Parathyroid adenoma (tissue), 2 donors: Measurements from ENCODE around the gene LBX1.

Source experiments
- H2AFZ ChIP-seq: fragments of 300-600 bp; sonication (generic); one replicate; pipeline ENCODE4 v1.7.0; 2017; ENCODE audit warnings: antibody characterized with exemption, mild to moderate bottlenecking
- H3K27ac ChIP-seq: fragments of 300-600 bp; sonication (generic); one replicate; pipeline ENCODE4 v1.7.0; 2017
- H3K27me3 ChIP-seq: fragments of 300-600 bp; sonication (generic); one replicate; pipeline ENCODE4 v1.7.0; 2017; ENCODE audit warnings: low read length; ENCODE audit not compliant: control insufficient read depth, insufficient read depth
- H3K36me3 ChIP-seq: fragments of 300-600 bp; sonication (generic); one replicate; pipeline ENCODE4 v1.7.0; 2017; ENCODE audit warnings: low read length; ENCODE audit not compliant: control insufficient read depth, insufficient read depth
- H3K4me1 ChIP-seq: fragments of 300-600 bp; sonication (generic); one replicate; pipeline ENCODE4 v1.7.0; 2017; ENCODE audit warnings: control low read depth
- H3K4me2 ChIP-seq: fragments of 300-600 bp; sonication (generic); one replicate; pipeline ENCODE4 v1.7.0; 2017; ENCODE audit warnings: low read length
- H3K4me3 ChIP-seq: fragments of 300-600 bp; sonication (generic); one replicate; pipeline ENCODE4 v1.7.0; 2017; ENCODE audit warnings: low read depth, low read length
- H3K79me2 ChIP-seq: fragments of 300-600 bp; sonication (generic); one replicate; pipeline ENCODE4 v1.7.0; 2017; ENCODE audit warnings: control low read depth
- H3K9ac ChIP-seq: fragments of 300-600 bp; sonication (generic); one replicate; pipeline ENCODE4 v1.7.0; 2017; ENCODE audit warnings: mild to moderate bottlenecking
- H3K9me3 ChIP-seq: fragments of 300-600 bp; sonication (generic); one replicate; pipeline ENCODE4 v1.7.0; 2017; ENCODE audit warnings: low read length; ENCODE audit not compliant: control insufficient read depth
- TF ChIP-seq, protein P1 (sequence below): fragments of 300-600 bp; sonication (generic); IDR thresholded peaks from one replicate; pipeline ENCODE4 v1.7.0; 2017; ENCODE audit warnings: antibody characterized with exemption, mild to moderate bottlenecking
- donor health status: primary hyperparathyroidism.

The LBX1 gene

DNA sequence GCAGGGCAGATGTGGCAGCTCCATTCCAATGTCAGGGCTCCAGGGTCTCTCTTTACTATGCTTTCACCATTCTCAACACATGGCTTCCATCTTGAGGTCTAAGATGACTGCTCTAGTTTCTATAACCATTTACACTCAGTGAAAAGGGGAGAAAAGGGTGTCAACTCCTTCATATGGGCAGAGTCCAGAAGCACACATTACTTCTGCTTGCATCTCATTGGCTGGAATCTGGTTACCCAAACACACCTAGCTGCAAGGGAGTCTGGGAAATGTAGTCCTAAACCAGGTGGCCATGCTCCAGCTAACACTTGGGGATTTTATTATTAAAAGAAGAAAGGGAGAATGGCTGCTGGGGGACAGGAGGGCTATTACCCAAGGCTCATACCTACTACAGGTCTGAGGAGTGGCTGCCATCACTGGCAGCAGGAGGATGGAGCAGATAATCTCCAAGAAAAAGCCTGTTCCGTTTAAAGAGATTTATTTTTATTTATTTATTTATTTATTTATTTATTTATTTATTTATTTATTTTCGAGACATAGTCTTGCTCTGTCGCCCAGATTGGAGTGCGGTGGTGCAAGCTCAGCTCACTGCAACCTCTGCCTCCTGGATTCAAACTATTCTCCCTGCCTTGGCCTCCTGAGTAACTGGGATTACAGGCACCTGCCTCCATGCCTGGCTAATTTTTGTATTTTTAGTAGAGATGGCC, 29.1 kb upstream of the LBX1 start:
- Histone ChIP-seq H3K4me3 (no peak overlapping the region), H3K4me1 (no peaks in the 10 kb centered on the region), H3K27ac (no peak overlapping the region), H2AFZ (no peak overlapping the region), H3K27me3 (no peaks in the 10 kb centered on the region), H3K9me3 (no peaks in the 10 kb centered on the region), H3K36me3 (no peaks in the 10 kb centered on the region), H3K4me2 (no peak overlapping the region), H3K79me2 (no peaks in the 10 kb centered on the region), H3K9ac (no peak overlapping the region)
- TF ChIP-seq, protein P1, sequence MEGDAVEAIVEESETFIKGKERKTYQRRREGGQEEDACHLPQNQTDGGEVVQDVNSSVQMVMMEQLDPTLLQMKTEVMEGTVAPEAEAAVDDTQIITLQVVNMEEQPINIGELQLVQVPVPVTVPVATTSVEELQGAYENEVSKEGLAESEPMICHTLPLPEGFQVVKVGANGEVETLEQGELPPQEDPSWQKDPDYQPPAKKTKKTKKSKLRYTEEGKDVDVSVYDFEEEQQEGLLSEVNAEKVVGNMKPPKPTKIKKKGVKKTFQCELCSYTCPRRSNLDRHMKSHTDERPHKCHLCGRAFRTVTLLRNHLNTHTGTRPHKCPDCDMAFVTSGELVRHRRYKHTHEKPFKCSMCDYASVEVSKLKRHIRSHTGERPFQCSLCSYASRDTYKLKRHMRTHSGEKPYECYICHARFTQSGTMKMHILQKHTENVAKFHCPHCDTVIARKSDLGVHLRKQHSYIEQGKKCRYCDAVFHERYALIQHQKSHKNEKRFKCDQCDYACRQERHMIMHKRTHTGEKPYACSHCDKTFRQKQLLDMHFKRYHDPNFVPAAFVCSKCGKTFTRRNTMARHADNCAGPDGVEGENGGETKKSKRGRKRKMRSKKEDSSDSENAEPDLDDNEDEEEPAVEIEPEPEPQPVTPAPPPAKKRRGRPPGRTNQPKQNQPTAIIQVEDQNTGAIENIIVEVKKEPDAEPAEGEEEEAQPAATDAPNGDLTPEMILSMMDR, result no peak

GRCh38 chr10:101257491-101257890, 28.2 kb upstream of the LBX1 start:
- Histone ChIP-seq H3K27ac (no peak overlapping the region), H3K4me1 (no peaks in the 10 kb centered on the region), H3K27me3 (no peaks in the 10 kb centered on the region), H3K4me3 (no peak overlapping the region), H3K9me3 (no peaks in the 10 kb centered on the region), H3K36me3 (no peaks in the 10 kb centered on the region), H2AFZ (no peak overlapping the region), H3K9ac (no peak overlapping the region), H3K79me2 (no peaks in the 10 kb centered on the region), H3K4me2 (no peak overlapping the region)
- TF ChIP-seq, protein P1, result no peak

GRCh38 chr10:101257084-101257483, 27.8 kb upstream of the LBX1 start:
- Histone ChIP-seq H3K9ac (no peak overlapping the region), H3K4me1 (no peaks in the 10 kb centered on the region), H3K27ac (no peak overlapping the region), H3K79me2 (no peaks in the 10 kb centered on the region), H3K4me2 (no peak overlapping the region), H3K4me3 (no peak overlapping the region), H3K9me3 (no peaks in the 10 kb centered on the region), H3K27me3 (no peaks in the 10 kb centered on the region), H2AFZ (no peak overlapping the region), H3K36me3 (no peaks in the 10 kb centered on the region)
- TF ChIP-seq, protein P1, result no peak

- no peaks in the 10 kb centered on the region for H3K36me3 ChIP-seq
- H3K4me1 ChIP-seq, result no peaks in the 10 kb centered on the region
Measured at GRCh38 chr10:101256387-101256786, 27.1 kb upstream of the LBX1 start.

More at GRCh38 chr10:101256387-101256786, 27.1 kb upstream of the LBX1 start:
- Histone ChIP-seq H3K9me3 (no peaks in the 10 kb centered on the region), H3K9ac (no peak overlapping the region), H3K4me2 (no peak overlapping the region), H3K79me2 (no peaks in the 10 kb centered on the region), H3K27ac (no peak overlapping the region), H3K4me3 (no peak overlapping the region), H3K27me3 (no peaks in the 10 kb centered on the region), H2AFZ (no peak overlapping the region)
- TF ChIP-seq, protein P1, result no peak
